HEK293 (cell line): Measurements from ENCODE around the gene TPRX2.

Experiments used
- CTCF ChIA-PET: fragments of 350-600 bp; formaldehyde crosslinking; extraction: SDS; loops from one replicate; lab custom pipeline; 2021; ENCODE audit warnings: antibody characterized with exemption; lab: Yijun Ruan, JAX
- POLR2A ChIA-PET: fragments of 300-600 bp; formaldehyde crosslinking; extraction: SDS; loops from one replicate; lab custom pipeline; 2020; ENCODE audit warnings: antibody characterized with exemption, inconsistent platforms; lab: Yijun Ruan, JAX
- H3K27ac ChIP-seq: fragments of 200-500 bp; sonication (Bioruptor generic); 2 replicates; pipeline ENCODE4 v1.5.1; 2014; ENCODE audit warnings: low read depth, low read length, control low read depth, inconsistent platforms; ENCODE audit errors: extremely low read depth
- H3K36me3 ChIP-seq, 2 experiments: fragments of 200-500 bp in 1 of 2; sonication (Bioruptor generic) in 1 of 2; 1 replicate in 1 of 2; 2 replicates in 1 of 2; pipeline ENCODE4 v1.5.1; 2014 to 2017; ENCODE audit warnings: inconsistent platforms in 2 of 2, low read length in 2 of 2; ENCODE audit not compliant: control insufficient read depth in 2 of 2, insufficient read depth in 1 of 2
- H3K4me1 ChIP-seq: fragments of 200-500 bp; sonication (Bioruptor generic); 2 replicates; pipeline ENCODE4 v1.5.1; 2014; ENCODE audit warnings: mild to moderate bottlenecking, low read length, inconsistent platforms; ENCODE audit not compliant: control insufficient read depth, insufficient read depth
- H3K4me3 ChIP-seq: 2 replicates; pipeline ENCODE4 v1.5.1; 2011; ENCODE audit warnings: low read depth, mild to moderate bottlenecking, control low read depth, low read length, moderate library complexity
- H3K9me3 ChIP-seq: fragments of 200-500 bp; sonication (Bioruptor generic); 2 replicates; pipeline ENCODE4 v1.5.1; 2014; ENCODE audit warnings: low read depth, low read length, inconsistent platforms; ENCODE audit not compliant: control insufficient read depth, insufficient read depth
- EGR2 ChIP-seq: fragments of 450-650 bp; formaldehyde crosslinking; IDR thresholded peaks from 2 replicates; pipeline ENCODE4 v1.5.1; 2016; ENCODE audit warnings: low read depth, missing biosample characterization, missing genetic modification characterization
- GFI1B ChIP-seq: fragments of 450-650 bp; formaldehyde crosslinking; IDR thresholded peaks from 2 replicates; pipeline ENCODE4 v1.5.1; 2016; ENCODE audit warnings: missing biosample characterization, missing genetic modification characterization
- PRDM1 ChIP-seq: fragments of 450-650 bp; formaldehyde crosslinking; IDR thresholded peaks from 2 replicates; pipeline ENCODE4; 2016; ENCODE audit warnings: missing biosample characterization, missing genetic modification characterization
- YY2 ChIP-seq: fragments of 450-650 bp; formaldehyde crosslinking; IDR thresholded peaks from 2 replicates; pipeline ENCODE4 v1.5.1; 2016; ENCODE audit warnings: missing biosample characterization, missing genetic modification characterization
- ZBTB11 ChIP-seq: fragments of 450-650 bp; formaldehyde crosslinking; conservative IDR thresholded peaks from 2 replicates; pipeline ENCODE4 v1.5.1; 2016; ENCODE audit warnings: low read depth, missing biosample characterization, missing genetic modification characterization
- ZBTB44 ChIP-seq: fragments of 450-650 bp; IDR thresholded peaks from 2 replicates; pipeline ENCODE4 v1.5.1; 2018; ENCODE audit warnings: missing biosample characterization, mild to moderate bottlenecking, missing genetic modification characterization
- ZBTB7A ChIP-seq: fragments of 450-650 bp; formaldehyde crosslinking; IDR thresholded peaks from 2 replicates; pipeline ENCODE4 v1.5.1; 2016; ENCODE audit warnings: low read depth, missing biosample characterization, missing genetic modification characterization
- ZNF10 ChIP-seq: fragments of 450-650 bp; formaldehyde crosslinking; IDR thresholded peaks from 2 replicates; pipeline ENCODE4 v1.5.1; 2017; ENCODE audit warnings: missing biosample characterization, missing genetic modification characterization
- ZNF16 ChIP-seq: fragments of 450-650 bp; formaldehyde crosslinking; IDR thresholded peaks from 2 replicates; pipeline ENCODE4 v1.5.1; 2016; ENCODE audit warnings: low read depth, missing biosample characterization, missing genetic modification characterization
- ZNF302 ChIP-seq: fragments of 450-650 bp; formaldehyde crosslinking; IDR thresholded peaks from 2 replicates; pipeline ENCODE4 v1.5.1; 2016; ENCODE audit warnings: missing biosample characterization, missing genetic modification characterization, low read depth
- ZNF341 ChIP-seq: fragments of 450-650 bp; formaldehyde crosslinking; IDR thresholded peaks from 2 replicates; pipeline ENCODE4; 2016; ENCODE audit warnings: low read depth, missing biosample characterization, missing genetic modification characterization
- ZNF394 ChIP-seq: fragments of 450-650 bp; formaldehyde crosslinking; IDR thresholded peaks from 2 replicates; pipeline ENCODE4 v1.5.1; 2016; ENCODE audit warnings: missing biosample characterization, missing genetic modification characterization, mild to moderate bottlenecking, moderate library complexity, borderline replicate concordance
- ZNF473 ChIP-seq: fragments of 450-650 bp; formaldehyde crosslinking; IDR thresholded peaks from 2 replicates; pipeline ENCODE4 v1.5.1; 2017; ENCODE audit warnings: missing biosample characterization, missing genetic modification characterization
- ZNF514 ChIP-seq: fragments of 450-650 bp; formaldehyde crosslinking; IDR thresholded peaks from 2 replicates; pipeline ENCODE4 v1.5.1; 2016; ENCODE audit warnings: missing biosample characterization, missing genetic modification characterization
- ZNF521 ChIP-seq: fragments of 450-650 bp; formaldehyde crosslinking; IDR thresholded peaks from 2 replicates; pipeline ENCODE4 v1.5.1; 2017; ENCODE audit warnings: missing biosample characterization, mild to moderate bottlenecking, missing genetic modification characterization
- ZNF530 ChIP-seq: fragments of 450-650 bp; formaldehyde crosslinking; IDR thresholded peaks from 2 replicates; pipeline ENCODE4 v1.5.1; 2016; ENCODE audit warnings: low read depth, missing biosample characterization, missing genetic modification characterization
- ZNF561 ChIP-seq: fragments of 450-650 bp; IDR thresholded peaks from 2 replicates; pipeline ENCODE4 v1.5.1; 2018; ENCODE audit warnings: missing biosample characterization, missing genetic modification characterization, borderline replicate concordance
- TF ChIP-seq, protein P1 (sequence below): fragments of 450-650 bp; formaldehyde crosslinking; IDR thresholded peaks from 2 replicates; pipeline ENCODE4 v1.5.1; 2016; ENCODE audit warnings: missing biosample characterization, missing genetic modification characterization

The TPRX2 gene

DNA sequence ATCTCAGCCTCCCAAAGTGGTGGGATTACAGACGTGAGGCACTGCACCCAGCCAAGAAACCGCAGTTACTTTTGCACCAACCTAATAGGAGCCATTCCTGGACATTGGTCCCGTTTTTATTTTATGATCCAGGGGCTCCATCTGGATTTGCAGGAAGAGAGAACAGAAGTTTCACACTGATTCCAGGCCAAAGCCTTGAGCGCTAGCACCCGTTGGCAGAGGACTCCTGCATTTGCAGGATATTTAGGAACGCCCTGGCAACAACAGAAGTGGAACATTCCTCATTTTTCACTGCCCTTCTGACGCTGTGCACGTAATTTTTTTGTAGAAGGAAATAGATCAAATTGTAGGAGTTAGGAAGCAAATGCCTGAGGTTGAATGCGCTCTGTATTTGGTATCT is 38.8 kb downstream of the TPRX2 start:
- no peak overlapping the region for H3K27ac ChIP-seq
- H3K4me3 ChIP-seq, result no peak overlapping the region
- CTCF ChIA-PET, result interaction anchor here (1.6 to 1.7 kb wide), 2 partner anchors 29 to 34 kb away, joined by 3 to 5 read pairs; no protein-coding TSS in a partner anchor
- TF ChIP-seq ZNF394 (tag by site-specific recombination) (no peak), ZBTB11 (tag by site-specific recombination) (no peak), ZNF16 (tag by site-specific recombination) (no peak), ZNF530 (tag by site-specific recombination) (no peak), ZNF521 (tag by site-specific recombination) (no peak), PRDM1 (no peak), ZNF341 (tag by site-specific recombination) (no peak), ZNF561 (no peak), EGR2 (tag by site-specific recombination) (no peak), YY2 (tag by site-specific recombination) (no peak), ZNF514 (tag by site-specific recombination) (no peak), ZBTB7A (no peak), ZNF302 (no peak), ZNF473 (no peak), GFI1B (tag by site-specific recombination) (no peak)
- TF ChIP-seq, protein P1, sequence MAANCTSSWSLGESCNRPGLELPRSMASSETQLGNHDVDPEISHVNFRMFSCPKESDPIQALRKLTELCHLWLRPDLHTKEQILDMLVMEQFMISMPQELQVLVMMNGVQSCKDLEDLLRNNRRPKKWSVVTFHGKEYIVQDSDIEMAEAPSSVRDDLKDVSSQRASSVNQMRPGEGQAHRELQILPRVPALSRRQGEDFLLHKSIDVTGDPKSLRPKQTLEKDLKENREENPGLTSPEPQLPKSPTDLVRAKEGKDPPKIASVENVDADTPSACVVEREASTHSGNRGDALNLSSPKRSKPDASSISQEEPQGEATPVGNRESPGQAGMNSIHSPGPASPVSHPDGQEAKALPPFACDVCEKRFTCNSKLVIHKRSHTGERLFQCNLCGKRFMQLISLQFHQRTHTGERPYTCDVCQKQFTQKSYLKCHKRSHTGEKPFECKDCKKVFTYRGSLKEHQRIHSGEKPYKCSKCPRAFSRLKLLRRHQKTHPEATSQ (tag by site-specific recombination), result no peak
- no peaks in the 10 kb centered on the region for H3K9me3 ChIP-seq
- H3K4me1 ChIP-seq, result no peaks in the 10 kb centered on the region
- no peaks in the 10 kb centered on the region for H3K36me3 ChIP-seq
- POLR2A ChIA-PET, result no interaction called here

DNA sequence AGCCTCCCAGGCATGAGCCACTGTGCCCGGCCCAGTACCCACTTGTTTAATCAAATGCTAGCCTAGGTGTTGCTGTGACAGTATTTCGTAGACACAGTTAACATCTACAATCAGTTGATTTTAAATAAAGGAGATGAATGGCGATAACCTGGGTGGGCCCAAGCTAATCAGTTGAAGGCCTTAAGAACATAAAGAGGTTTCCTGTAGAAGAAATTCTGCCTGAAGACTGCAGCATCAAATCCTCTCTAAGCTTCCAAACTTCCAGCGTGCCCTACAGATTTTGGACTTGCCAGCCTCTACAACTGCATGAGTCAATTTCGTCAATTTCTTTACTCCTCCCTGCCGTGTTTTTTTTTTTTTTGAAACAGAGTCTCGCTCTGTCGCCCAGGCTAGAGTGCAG is 40.3 kb downstream of the TPRX2 start:
- H3K36me3 ChIP-seq, result no peaks in the 10 kb centered on the region
- ChIA-PET CTCF (interaction anchor here (0.6 to 1.6 kb wide), 2 partner anchors 31 to 105 kb away, joined by 3 to 5 read pairs; no protein-coding TSS in a partner anchor), POLR2A (no interaction called here)
- no peak overlapping the region for H3K4me3 ChIP-seq
- no peaks in the 10 kb centered on the region for H3K4me1 ChIP-seq
- no peaks in the 10 kb centered on the region for H3K9me3 ChIP-seq
- TF ChIP-seq ZBTB44 (tag by site-specific recombination) (no peak), ZNF10 (tag by site-specific recombination) (peak; percentile 95)
- H3K27ac ChIP-seq, result no peak overlapping the region
